ENCODE results near the gene PLPP7.

PLPP7 gene

GRCh38 chr9:131312822-131313770 lies 23.6 kb downstream of the PLPP7 start:
- H3K4me3 ChIP-seq (ENCODE audit: low read depth, low read length), result no peak overlapping the region
- no peak for TF ChIP-seq CTCF (IDR thresholded peaks at IDR 0.05; ENCODE audit: control insufficient read depth, extremely low read depth, insufficient read depth)
- no peak for DNase-seq (ENCODE audit: low read depth)

- DNase-seq (ENCODE audit: low read depth), result no peak
- no peak overlapping the region for H3K4me3 ChIP-seq (ENCODE audit: low read depth, low read length)
- TF ChIP-seq CTCF (IDR thresholded peaks at IDR 0.05; ENCODE audit: control insufficient read depth, extremely low read depth, insufficient read depth), result no peak
Measured at GRCh38 chr9:131318231-131319085, 28.9 kb downstream of the PLPP7 start.

GRCh38 chr9:131319486-131319885 lies 30.0 kb downstream of the PLPP7 start:
- TF ChIP-seq CTCF (IDR thresholded peaks at IDR 0.05; ENCODE audit: control insufficient read depth, extremely low read depth, insufficient read depth), result no peak
- no peak for DNase-seq (ENCODE audit: low read depth)
- H3K4me3 ChIP-seq (ENCODE audit: low read depth, low read length), result no peak overlapping the region

GRCh38 chr9:131320031-131320685 lies 30.6 kb downstream of the PLPP7 start:
- DNase-seq (ENCODE audit: low read depth), result no peak
- no peak for TF ChIP-seq CTCF (IDR thresholded peaks at IDR 0.05; ENCODE audit: control insufficient read depth, extremely low read depth, insufficient read depth)
- H3K4me3 ChIP-seq (ENCODE audit: low read depth, low read length), result no peak overlapping the region

- no peak for DNase-seq (ENCODE audit: low read depth)
- no peak for TF ChIP-seq CTCF (IDR thresholded peaks at IDR 0.05; ENCODE audit: control insufficient read depth, extremely low read depth, insufficient read depth)
- no peak overlapping the region for H3K4me3 ChIP-seq (ENCODE audit: low read depth, low read length)
Measured at GRCh38 chr9:131323629-131324028, 34.1 kb downstream of the PLPP7 start.

- DNase-seq (ENCODE audit: low read depth), result no peak
Measured at GRCh38 chr9:131324736-131325679, 35.5 kb downstream of the PLPP7 start.

More at GRCh38 chr9:131324736-131325679, 35.5 kb downstream of the PLPP7 start:
- no peak overlapping the region for H3K4me3 ChIP-seq (ENCODE audit: low read depth, low read length)
- TF ChIP-seq CTCF (IDR thresholded peaks at IDR 0.05; ENCODE audit: control insufficient read depth, extremely low read depth, insufficient read depth), result no peak
